K562 (cell line): ENCODE measurements around the gene CCDC88C. TPM values are rescaled to one million over a fixed set of nuclear protein-coding genes. Genes with fewer than 3 reads are reported as not detected.

Source experiments
- ATAC-seq: fragments of 200-7000 bp; cut with Tn5 transposase; 3 replicates; pipeline ENCODE4 v1.9.1; 2020; ENCODE audit warnings: moderate library complexity
- BruUV-seq: library from RNA; stranded (reverse); fragments of 400-500 nt; replicated peaks from 2 replicates; lab custom pipeline; 2021; lab: Mats Ljungman, UMichigan
- CTCF ChIA-PET: fragments of 300-600 bp; formaldehyde crosslinking; extraction: SDS; loops from one replicate; lab custom pipeline; 2021; ENCODE audit warnings: low intra/inter-chr PET ratio; lab: Yijun Ruan, JAX
- POLR2A ChIA-PET: fragments of 300-600, 350-650 bp; sonication (Branson Sonifier 250); formaldehyde crosslinking; extraction: SDS; loops from one replicate; lab custom pipeline; 2021; ENCODE audit warnings: antibody characterized with exemption, inconsistent platforms; lab: Yijun Ruan, JAX
- DNase-seq, 4 experiments: peaks; one replicate each; pipeline versions ENCODE4 v3.0.0 to v3.0.0-alpha.2; 2011 to 2018; ENCODE audit warnings: low spot score in 3 of 4, mixed read lengths in 3 of 4; ENCODE audit errors: extremely low read depth in 1 of 4
- FAIRE-seq: peaks from 2 replicates; lab custom pipeline; 2011; peaks lifted over from hg19 to GRCh38; lab: Jason Lieb, UNC
- H2AFZ ChIP-seq: 2 replicates; pipeline ENCODE4 v1.6.0; 2011; ENCODE audit warnings: low read depth, low read length, control low read depth, inconsistent platforms
- H3K27ac ChIP-seq: fragments of 200-600 bp; 3 replicates; pipeline ENCODE4 v1.8.0; 2011; ENCODE audit warnings: low read depth, mild to moderate bottlenecking, control low read depth, inconsistent platforms, low read length, moderate library complexity, mixed read lengths; ENCODE audit errors: extremely low read depth
- H3K27me3 ChIP-seq, 2 experiments: fragments of 300-600 bp in 1 of 2; 2 replicates in 1 of 2; 3 replicates in 1 of 2; pipeline versions ENCODE4 v1.6.0 to v1.8.0; 2011; ENCODE audit warnings: inconsistent platforms in 2 of 2, low read length in 2 of 2, mild to moderate bottlenecking in 1 of 2, mixed read lengths in 1 of 2, moderate library complexity in 1 of 2; ENCODE audit not compliant: control insufficient read depth in 2 of 2, insufficient read depth in 2 of 2
- H3K36me3 ChIP-seq: fragments of 300-600 bp; 3 replicates; pipeline ENCODE4 v1.8.0; 2011; ENCODE audit warnings: mild to moderate bottlenecking, low read length, inconsistent platforms; ENCODE audit not compliant: control insufficient read depth, insufficient read depth
- H3K4me1 ChIP-seq, 2 experiments: fragments of 200-600 bp in 1 of 2; replicated peaks in 1 of 2; 2 replicates in 1 of 2; 3 replicates in 1 of 2; pipeline versions ENCODE4 v1.5.1 to v1.8.0; 2011; ENCODE audit warnings: inconsistent platforms in 2 of 2, low read length in 2 of 2, mild to moderate bottlenecking in 1 of 2, mixed read lengths in 1 of 2, moderate library complexity in 1 of 2; ENCODE audit not compliant: control insufficient read depth in 2 of 2, insufficient read depth in 2 of 2
- H3K4me2 ChIP-seq: 2 replicates; pipeline ENCODE4 v1.6.1; 2011; ENCODE audit warnings: low read length, control low read depth, inconsistent platforms, mixed read lengths; ENCODE audit not compliant: insufficient read depth
- H3K4me3 ChIP-seq: fragments of 200-600 bp; sonication (generic), shearing (Covaris generic); 2 replicates; pipeline ENCODE4 v1.5.1; 2016; ENCODE audit warnings: control low read depth, inconsistent platforms
- H3K79me2 ChIP-seq: fragments of 200-600 bp; 3 replicates; pipeline ENCODE4 v1.8.0; 2011; ENCODE audit warnings: low read length, inconsistent platforms; ENCODE audit not compliant: control insufficient read depth, insufficient read depth
- H3K9ac ChIP-seq, 2 experiments: 2 replicates each; pipeline versions ENCODE4 v1.6.0 to v1.6.1; 2011; ENCODE audit warnings: low read depth in 2 of 2, low read length in 2 of 2, control low read depth in 1 of 2, inconsistent platforms in 1 of 2, mild to moderate bottlenecking in 1 of 2, mixed read lengths in 1 of 2; ENCODE audit not compliant: insufficient read depth in 1 of 2
- H3K9me1 ChIP-seq: one replicate; pipeline ENCODE4 v1.6.0; 2011; ENCODE audit warnings: inconsistent platforms, mild to moderate bottlenecking, low read length, moderate library complexity; ENCODE audit not compliant: control insufficient read depth, insufficient read depth
- H3K9me3 ChIP-seq: replicated peaks from 2 replicates; pipeline ENCODE4 v1.5.1; 2011; ENCODE audit warnings: low read depth, low read length, inconsistent platforms; ENCODE audit not compliant: control insufficient read depth, insufficient read depth
- H4K20me1 ChIP-seq: replicated peaks from 2 replicates; pipeline ENCODE4 v1.6.1; 2011; ENCODE audit warnings: low read length, inconsistent platforms, mixed read lengths; ENCODE audit not compliant: control insufficient read depth, insufficient read depth
- CBX2 ChIP-seq: fragments of 200-600 bp; sonication (generic); IDR thresholded peaks from one replicate; pipeline ENCODE4 v1.6.1; 2012; ENCODE audit warnings: mild to moderate bottlenecking, low read length, inconsistent platforms; ENCODE audit not compliant: insufficient read depth, poor library complexity, severe bottlenecking
- EHMT2 ChIP-seq: fragments of 450-650 bp; IDR thresholded peaks from 2 replicates; pipeline ENCODE4 v1.6.1; 2018; ENCODE audit warnings: antibody characterized with exemption
- FUS ChIP-seq: fragments of 200-400 bp; formaldehyde crosslinking; optimal IDR thresholded peaks from 2 replicates; pipeline ENCODE3; 2017; ENCODE audit warnings: low read depth, low read length
- JUND ChIP-seq, 2 experiments: IDR thresholded peaks; 2 replicates in 1 of 2; 3 replicates in 1 of 2; pipeline ENCODE4 v1.6.1; 2011; ENCODE audit warnings: borderline replicate concordance in 2 of 2, low read depth in 2 of 2, low read length in 2 of 2, improper control_type of control experiment in 1 of 2, missing biosample characterization in 1 of 2, missing genetic modification characterization in 1 of 2, missing genetic modification reagents in 1 of 2
- SREBF2 ChIP-seq: sonication (generic); formaldehyde crosslinking; IDR thresholded peaks from 2 replicates; pipeline ENCODE4 v1.4.0; 2020; ENCODE audit warnings: mild to moderate bottlenecking, missing genetic modification reagents
- THRA ChIP-seq: fragments of 450-650 bp; IDR thresholded peaks from 2 replicates; pipeline ENCODE4 v1.6.1; 2017; ENCODE audit warnings: mild to moderate bottlenecking, moderate library complexity
- TSC22D4 ChIP-seq: fragments of 450-650 bp; IDR thresholded peaks from 2 replicates; pipeline ENCODE4 v1.6.1; 2016; ENCODE audit warnings: missing genetic modification characterization, missing biosample characterization, control low read depth
- ZFX ChIP-seq: sonication (generic); formaldehyde crosslinking; IDR thresholded peaks from 2 replicates; pipeline ENCODE4 v1.8.0; 2022; ENCODE audit warnings: mild to moderate bottlenecking, missing genetic modification reagents, moderate library complexity
- ZNF324 ChIP-seq: fragments of 250-450 bp; sonication (Bioruptor Pico); IDR thresholded peaks from 2 replicates; pipeline ENCODE4 v1.4.0; 2020; ENCODE audit warnings: mild to moderate bottlenecking
- WGBS: fragments of 100-300 bp; shearing (Covaris generic); methylation state at CpG from one replicate; pipeline ENCODE4 v1.1.6; 2016; ENCODE audit warnings: low coverage, mixed read lengths; ENCODE audit not compliant: insufficient coverage; ENCODE audit errors: missing lambda C conversion rate; 5-methylcytosine and 5-hydroxymethylcytosine counted together
- in situ Hi-C: fragments of 300-500 bp; cut with MboI; formaldehyde crosslinking; loops from 4 replicates; pipeline ENCODE4 v1.15.0; 2018; ENCODE audit warnings: inconsistent platforms, mixed read lengths
- intact Hi-C: fragments of 100-400 bp; cut with micrococcal nuclease; formaldehyde crosslinking; loops from 2 replicates; pipeline ENCODE4 v1.14.2; 2022
- polyA plus RNA-seq, 8 experiments: library from polyadenylated mRNA; depleted of rRNA in 4 of 8; stranded (reverse) in 5 of 8; unstranded in 3 of 8; fragments of >200 nt; fragmentation: Nextera tagmentation in 2 of 8; fragmentation: Illumina TruSeq in 1 of 8; extraction: Ambion mirVana in 2 of 8; extraction: Trizol in 1 of 8; gene quantifications; 2 replicates each; pipeline versions ENCODE4 v1.2.1 to v1.2.3, GENCODE V29; 2011 to 2014; ENCODE audit warnings: inconsistent platforms in 1 of 8, missing spikeins in 1 of 8
- total RNA-seq, 7 experiments: library from RNA; depleted of rRNA in 6 of 7; stranded (reverse); fragments of >200 nt in 6 of 7; fragmentation: Illumina TruSeq in 2 of 7; extraction: Trizol in 2 of 7; gene quantifications; 2 replicates each; pipeline versions ENCODE4 v1.2.1 to v1.2.3, GENCODE V29; 2011 to 2021; ENCODE audit warnings: low replicate concordance in 1 of 7
- TF ChIP-seq, protein P1 (sequence below): fragments of 250-450 bp; sonication (Bioruptor Pico); IDR thresholded peaks from 2 replicates; pipeline ENCODE4 v1.5.0; 2022; ENCODE audit warnings: mild to moderate bottlenecking
- TF ChIP-seq, protein P2 (sequence below): sonication (generic); formaldehyde crosslinking; IDR thresholded peaks from 2 replicates; pipeline ENCODE4 v1.8.0; 2022; ENCODE audit warnings: mild to moderate bottlenecking, missing genetic modification reagents
- TF ChIP-seq, protein P3 (sequence below): fragments of 150-350 bp; IDR thresholded peaks from 2 replicates; pipeline ENCODE4 v1.6.1; 2014; ENCODE audit warnings: low read depth, mild to moderate bottlenecking, low read length, borderline replicate concordance

CCDC88C gene
- total and polyA plus RNA-seq, 9 of the 15 experiments (the other 6 are each of a cell fraction or from before 2014, with no cell fraction given) = 0.62 to 22.5 (median 10.7) TPM

GRCh38 chr14:91464615-91465205 is 47.1 kb upstream of the CCDC88C start:
- 67% methylated on average over 3 of the region's 3 CpGs for WGBS
- DNase-seq = no peak
- Histone ChIP-seq H3K36me3 (peaks cover 87% of the 10 kb centered on the region), H3K4me3 (no peak overlapping the region), H4K20me1 (no peaks in the 10 kb centered on the region), H3K9ac (no peak overlapping the region), H3K27ac (no peak overlapping the region), H2AFZ (no peak overlapping the region), H3K27me3 (no peaks in the 10 kb centered on the region), H3K79me2 (no peaks in the 10 kb centered on the region; the same call in 2 of the 3 replicates), H3K4me2 (no peak overlapping the region), H3K4me1 (no peaks in the 10 kb centered on the region; a peak in 1 of 5 replicates), H3K9me3 (no peaks in the 10 kb centered on the region), H3K9me1 (no peaks in the 10 kb centered on the region)
- no TSS peak for BruUV-seq
- ChIA-PET POLR2A (interaction anchor here (0.9 kb wide), 1 partner anchor 418 kb away, joined by 4 read pairs; no protein-coding TSS in a partner anchor), CTCF (no interaction called here)
- ATAC-seq = no peak
- in situ Hi-C loops (no loop called here), intact Hi-C loops (no loop called here)
- no peak for FAIRE-seq
- no peak for TF ChIP-seq TSC22D4 (tag)
- TF ChIP-seq, protein P1, sequence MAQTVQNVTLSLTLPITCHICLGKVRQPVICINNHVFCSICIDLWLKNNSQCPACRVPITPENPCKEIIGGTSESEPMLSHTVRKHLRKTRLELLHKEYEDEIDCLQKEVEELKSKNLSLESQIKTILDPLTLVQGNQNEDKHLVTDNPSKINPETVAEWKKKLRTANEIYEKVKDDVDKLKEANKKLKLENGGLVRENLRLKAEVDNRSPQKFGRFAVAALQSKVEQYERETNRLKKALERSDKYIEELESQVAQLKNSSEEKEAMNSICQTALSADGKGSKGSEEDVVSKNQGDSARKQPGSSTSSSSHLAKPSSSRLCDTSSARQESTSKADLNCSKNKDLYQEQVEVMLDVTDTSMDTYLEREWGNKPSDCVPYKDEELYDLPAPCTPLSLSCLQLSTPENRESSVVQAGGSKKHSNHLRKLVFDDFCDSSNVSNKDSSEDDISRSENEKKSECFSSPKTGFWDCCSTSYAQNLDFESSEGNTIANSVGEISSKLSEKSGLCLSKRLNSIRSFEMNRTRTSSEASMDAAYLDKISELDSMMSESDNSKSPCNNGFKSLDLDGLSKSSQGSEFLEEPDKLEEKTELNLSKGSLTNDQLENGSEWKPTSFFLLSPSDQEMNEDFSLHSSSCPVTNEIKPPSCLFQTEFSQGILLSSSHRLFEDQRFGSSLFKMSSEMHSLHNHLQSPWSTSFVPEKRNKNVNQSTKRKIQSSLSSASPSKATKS (CRISPR knock-in tag) = no peak
- no peak for TF ChIP-seq JUND (IDR thresholded peaks at IDR 0.05; ENCODE audit: borderline replicate concordance, low read depth, low read length)
- TF ChIP-seq JUND (tag; IDR thresholded peaks at IDR 0.05; ENCODE audit: borderline replicate concordance, low read depth, low read length) = no peak
- TF ChIP-seq FUS = no peak
- TF ChIP-seq ZNF324 (CRISPR knock-in tag) = no peak
- no peak for TF ChIP-seq THRA
- no peak for TF ChIP-seq SREBF2 (CRISPR knock-in tag)
- no peak for TF ChIP-seq CBX2
- TF ChIP-seq, protein P2, sequence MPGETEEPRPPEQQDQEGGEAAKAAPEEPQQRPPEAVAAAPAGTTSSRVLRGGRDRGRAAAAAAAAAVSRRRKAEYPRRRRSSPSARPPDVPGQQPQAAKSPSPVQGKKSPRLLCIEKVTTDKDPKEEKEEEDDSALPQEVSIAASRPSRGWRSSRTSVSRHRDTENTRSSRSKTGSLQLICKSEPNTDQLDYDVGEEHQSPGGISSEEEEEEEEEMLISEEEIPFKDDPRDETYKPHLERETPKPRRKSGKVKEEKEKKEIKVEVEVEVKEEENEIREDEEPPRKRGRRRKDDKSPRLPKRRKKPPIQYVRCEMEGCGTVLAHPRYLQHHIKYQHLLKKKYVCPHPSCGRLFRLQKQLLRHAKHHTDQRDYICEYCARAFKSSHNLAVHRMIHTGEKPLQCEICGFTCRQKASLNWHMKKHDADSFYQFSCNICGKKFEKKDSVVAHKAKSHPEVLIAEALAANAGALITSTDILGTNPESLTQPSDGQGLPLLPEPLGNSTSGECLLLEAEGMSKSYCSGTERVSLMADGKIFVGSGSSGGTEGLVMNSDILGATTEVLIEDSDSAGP (CRISPR knock-in tag) = no peak
- no peak for TF ChIP-seq ZFX (CRISPR knock-in tag)
- TF ChIP-seq, protein P3, sequence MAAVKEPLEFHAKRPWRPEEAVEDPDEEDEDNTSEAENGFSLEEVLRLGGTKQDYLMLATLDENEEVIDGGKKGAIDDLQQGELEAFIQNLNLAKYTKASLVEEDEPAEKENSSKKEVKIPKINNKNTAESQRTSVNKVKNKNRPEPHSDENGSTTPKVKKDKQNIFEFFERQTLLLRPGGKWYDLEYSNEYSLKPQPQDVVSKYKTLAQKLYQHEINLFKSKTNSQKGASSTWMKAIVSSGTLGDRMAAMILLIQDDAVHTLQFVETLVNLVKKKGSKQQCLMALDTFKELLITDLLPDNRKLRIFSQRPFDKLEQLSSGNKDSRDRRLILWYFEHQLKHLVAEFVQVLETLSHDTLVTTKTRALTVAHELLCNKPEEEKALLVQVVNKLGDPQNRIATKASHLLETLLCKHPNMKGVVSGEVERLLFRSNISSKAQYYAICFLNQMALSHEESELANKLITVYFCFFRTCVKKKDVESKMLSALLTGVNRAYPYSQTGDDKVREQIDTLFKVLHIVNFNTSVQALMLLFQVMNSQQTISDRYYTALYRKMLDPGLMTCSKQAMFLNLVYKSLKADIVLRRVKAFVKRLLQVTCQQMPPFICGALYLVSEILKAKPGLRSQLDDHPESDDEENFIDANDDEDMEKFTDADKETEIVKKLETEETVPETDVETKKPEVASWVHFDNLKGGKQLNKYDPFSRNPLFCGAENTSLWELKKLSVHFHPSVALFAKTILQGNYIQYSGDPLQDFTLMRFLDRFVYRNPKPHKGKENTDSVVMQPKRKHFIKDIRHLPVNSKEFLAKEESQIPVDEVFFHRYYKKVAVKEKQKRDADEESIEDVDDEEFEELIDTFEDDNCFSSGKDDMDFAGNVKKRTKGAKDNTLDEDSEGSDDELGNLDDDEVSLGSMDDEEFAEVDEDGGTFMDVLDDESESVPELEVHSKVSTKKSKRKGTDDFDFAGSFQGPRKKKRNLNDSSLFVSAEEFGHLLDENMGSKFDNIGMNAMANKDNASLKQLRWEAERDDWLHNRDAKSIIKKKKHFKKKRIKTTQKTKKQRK = no peak
- TF ChIP-seq EHMT2 = no peak
